HepG2 (cell line): ENCODE measurements around the gene TMEM131. TPM values are rescaled to one million over a fixed set of nuclear protein-coding genes. Genes with fewer than 3 reads are reported as not detected.

Experiments
- CEBPB ChIP-seq: IDR thresholded peaks from 2 replicates; pipeline ENCODE4 v1.6.1; 2011; ENCODE audit warnings: low read depth, low read length, improper control_type of control experiment, borderline replicate concordance
- ETV5 ChIP-seq: IDR thresholded peaks from 2 replicates; pipeline ENCODE4 v1.6.1; 2018; ENCODE audit warnings: missing biosample characterization, missing genetic modification reagents, inconsistent platforms, borderline replicate concordance
- HNRNPH1 ChIP-seq: fragments of 200-400 bp; formaldehyde crosslinking; optimal IDR thresholded peaks from 2 replicates; pipeline ENCODE3; 2017; ENCODE audit warnings: mild to moderate bottlenecking, low read depth, low read length
- NR2F2 ChIP-seq: IDR thresholded peaks from 2 replicates; pipeline ENCODE4 v1.6.1; 2012; ENCODE audit warnings: low read depth, inconsistent platforms, borderline replicate concordance
- PHF8 ChIP-seq: sonication (generic); formaldehyde crosslinking; IDR thresholded peaks from 2 replicates; pipeline ENCODE4 v1.5.0; 2020; ENCODE audit warnings: missing genetic modification reagents
- TSC22D2 ChIP-seq: sonication (generic); formaldehyde crosslinking; IDR thresholded peaks from 2 replicates; pipeline ENCODE4 v1.5.1; 2020; ENCODE audit warnings: missing genetic modification reagents, mild to moderate bottlenecking, borderline replicate concordance
- ZNF678 ChIP-seq: sonication (generic); formaldehyde crosslinking; IDR thresholded peaks from 2 replicates; pipeline ENCODE4 v1.4.0; 2020; ENCODE audit warnings: mild to moderate bottlenecking, missing genetic modification reagents
- polyA plus RNA-seq, 8 experiments: library from polyadenylated mRNA; depleted of rRNA in 3 of 8; stranded (reverse) in 7 of 8; unstranded in 1 of 8; fragments of >200 nt; fragmentation: Illumina TruSeq in 4 of 8; extraction: Trizol in 4 of 8; gene quantifications; 2 replicates each; pipeline versions ENCODE4 v1.2.1 to v1.2.3, GENCODE V29; 2011 to 2016; ENCODE audit warnings: low read depth in 4 of 8, missing spikeins in 1 of 8, mixed read lengths in 1 of 8; ENCODE audit not compliant: insufficient read depth in 1 of 8
- total RNA-seq, 5 experiments: library from RNA; depleted of rRNA; stranded (reverse); fragments of >200 nt; fragmentation: Illumina TruSeq; extraction: Trizol; gene quantifications; 2 replicates each; pipeline ENCODE4 v1.2.3, GENCODE V29; 2016; ENCODE audit warnings: low read depth in 1 of 5
- TF ChIP-seq, protein P1 (sequence below): sonication (generic); formaldehyde crosslinking; IDR thresholded peaks from 2 replicates; pipeline ENCODE4 v1.5.0; 2020; ENCODE audit warnings: mild to moderate bottlenecking, missing genetic modification reagents, borderline replicate concordance
- TF ChIP-seq, protein P2 (sequence below): IDR thresholded peaks from 2 replicates; pipeline ENCODE4 v1.6.1; 2016

Gene TMEM131
- total and polyA plus RNA-seq, 2 of the 13 experiments (the other 11 are each of a cell fraction or from before 2014, with no cell fraction given): 17.9 to 19.5 TPM

DNA sequence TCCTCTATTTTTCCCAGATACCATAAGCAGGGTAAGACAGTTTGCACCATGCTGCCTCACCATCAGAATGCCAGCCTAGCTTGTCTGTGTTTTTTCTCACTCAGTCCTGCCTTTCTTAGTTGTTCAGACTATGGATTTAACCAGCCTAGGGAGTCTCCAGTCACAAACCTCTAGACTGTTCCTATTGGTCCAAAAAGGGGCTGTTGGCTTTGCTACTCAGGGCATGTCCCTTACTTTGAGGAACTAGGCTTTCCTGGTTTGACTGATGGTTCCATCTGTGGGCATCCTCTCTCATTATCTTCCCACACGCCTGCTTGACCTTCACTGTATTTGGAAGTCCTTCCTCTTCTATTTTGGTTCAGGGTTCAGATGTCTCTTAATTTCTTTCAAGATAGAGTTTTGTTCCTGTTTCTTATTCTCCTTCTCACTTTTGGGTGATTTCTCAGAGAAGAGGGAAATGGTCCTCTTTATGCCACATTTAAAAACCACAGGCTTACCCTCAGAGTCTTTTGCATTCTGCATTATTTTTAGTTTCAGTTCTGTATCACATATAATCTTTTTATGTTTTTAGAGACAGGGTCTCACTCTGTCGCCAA, 31.3 kb upstream of the TMEM131 start (continued):
- TF ChIP-seq, protein P1, sequence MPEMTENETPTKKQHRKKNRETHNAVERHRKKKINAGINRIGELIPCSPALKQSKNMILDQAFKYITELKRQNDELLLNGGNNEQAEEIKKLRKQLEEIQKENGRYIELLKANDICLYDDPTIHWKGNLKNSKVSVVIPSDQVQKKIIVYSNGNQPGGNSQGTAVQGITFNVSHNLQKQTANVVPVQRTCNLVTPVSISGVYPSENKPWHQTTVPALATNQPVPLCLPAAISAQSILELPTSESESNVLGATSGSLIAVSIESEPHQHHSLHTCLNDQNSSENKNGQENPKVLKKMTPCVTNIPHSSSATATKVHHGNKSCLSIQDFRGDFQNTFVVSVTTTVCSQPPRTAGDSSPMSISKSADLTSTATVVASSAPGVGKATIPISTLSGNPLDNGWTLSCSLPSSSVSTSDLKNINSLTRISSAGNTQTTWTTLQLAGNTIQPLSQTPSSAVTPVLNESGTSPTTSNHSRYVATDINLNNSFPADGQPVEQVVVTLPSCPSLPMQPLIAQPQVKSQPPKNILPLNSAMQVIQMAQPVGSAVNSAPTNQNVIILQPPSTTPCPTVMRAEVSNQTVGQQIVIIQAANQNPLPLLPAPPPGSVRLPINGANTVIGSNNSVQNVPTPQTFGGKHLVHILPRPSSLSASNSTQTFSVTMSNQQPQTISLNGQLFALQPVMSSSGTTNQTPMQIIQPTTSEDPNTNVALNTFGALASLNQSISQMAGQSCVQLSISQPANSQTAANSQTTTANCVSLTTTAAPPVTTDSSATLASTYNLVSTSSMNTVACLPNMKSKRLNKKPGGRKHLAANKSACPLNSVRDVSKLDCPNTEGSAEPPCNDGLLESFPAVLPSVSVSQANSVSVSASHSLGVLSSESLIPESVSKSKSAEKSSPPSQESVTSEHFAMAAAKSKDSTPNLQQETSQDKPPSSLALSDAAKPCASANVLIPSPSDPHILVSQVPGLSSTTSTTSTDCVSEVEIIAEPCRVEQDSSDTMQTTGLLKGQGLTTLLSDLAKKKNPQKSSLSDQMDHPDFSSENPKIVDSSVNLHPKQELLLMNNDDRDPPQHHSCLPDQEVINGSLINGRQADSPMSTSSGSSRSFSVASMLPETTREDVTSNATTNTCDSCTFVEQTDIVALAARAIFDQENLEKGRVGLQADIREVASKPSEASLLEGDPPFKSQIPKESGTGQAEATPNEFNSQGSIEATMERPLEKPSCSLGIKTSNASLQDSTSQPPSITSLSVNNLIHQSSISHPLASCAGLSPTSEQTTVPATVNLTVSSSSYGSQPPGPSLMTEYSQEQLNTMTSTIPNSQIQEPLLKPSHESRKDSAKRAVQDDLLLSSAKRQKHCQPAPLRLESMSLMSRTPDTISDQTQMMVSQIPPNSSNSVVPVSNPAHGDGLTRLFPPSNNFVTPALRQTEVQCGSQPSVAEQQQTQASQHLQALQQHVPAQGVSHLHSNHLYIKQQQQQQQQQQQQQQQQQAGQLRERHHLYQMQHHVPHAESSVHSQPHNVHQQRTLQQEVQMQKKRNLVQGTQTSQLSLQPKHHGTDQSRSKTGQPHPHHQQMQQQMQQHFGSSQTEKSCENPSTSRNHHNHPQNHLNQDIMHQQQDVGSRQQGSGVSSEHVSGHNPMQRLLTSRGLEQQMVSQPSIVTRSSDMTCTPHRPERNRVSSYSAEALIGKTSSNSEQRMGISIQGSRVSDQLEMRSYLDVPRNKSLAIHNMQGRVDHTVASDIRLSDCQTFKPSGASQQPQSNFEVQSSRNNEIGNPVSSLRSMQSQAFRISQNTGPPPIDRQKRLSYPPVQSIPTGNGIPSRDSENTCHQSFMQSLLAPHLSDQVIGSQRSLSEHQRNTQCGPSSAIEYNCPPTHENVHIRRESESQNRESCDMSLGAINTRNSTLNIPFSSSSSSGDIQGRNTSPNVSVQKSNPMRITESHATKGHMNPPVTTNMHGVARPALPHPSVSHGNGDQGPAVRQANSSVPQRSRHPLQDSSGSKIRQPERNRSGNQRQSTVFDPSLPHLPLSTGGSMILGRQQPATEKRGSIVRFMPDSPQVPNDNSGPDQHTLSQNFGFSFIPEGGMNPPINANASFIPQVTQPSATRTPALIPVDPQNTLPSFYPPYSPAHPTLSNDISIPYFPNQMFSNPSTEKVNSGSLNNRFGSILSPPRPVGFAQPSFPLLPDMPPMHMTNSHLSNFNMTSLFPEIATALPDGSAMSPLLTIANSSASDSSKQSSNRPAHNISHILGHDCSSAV (CRISPR knock-in tag): no peak
- TF ChIP-seq ETV5: no peak
- no peak for TF ChIP-seq PHF8 (CRISPR knock-in tag)
- no peak for TF ChIP-seq ZNF678
- TF ChIP-seq NR2F2: no peak
- TF ChIP-seq CEBPB: no peak
- no peak for TF ChIP-seq HNRNPH1
- no peak for TF ChIP-seq TSC22D2
- TF ChIP-seq, protein P2, sequence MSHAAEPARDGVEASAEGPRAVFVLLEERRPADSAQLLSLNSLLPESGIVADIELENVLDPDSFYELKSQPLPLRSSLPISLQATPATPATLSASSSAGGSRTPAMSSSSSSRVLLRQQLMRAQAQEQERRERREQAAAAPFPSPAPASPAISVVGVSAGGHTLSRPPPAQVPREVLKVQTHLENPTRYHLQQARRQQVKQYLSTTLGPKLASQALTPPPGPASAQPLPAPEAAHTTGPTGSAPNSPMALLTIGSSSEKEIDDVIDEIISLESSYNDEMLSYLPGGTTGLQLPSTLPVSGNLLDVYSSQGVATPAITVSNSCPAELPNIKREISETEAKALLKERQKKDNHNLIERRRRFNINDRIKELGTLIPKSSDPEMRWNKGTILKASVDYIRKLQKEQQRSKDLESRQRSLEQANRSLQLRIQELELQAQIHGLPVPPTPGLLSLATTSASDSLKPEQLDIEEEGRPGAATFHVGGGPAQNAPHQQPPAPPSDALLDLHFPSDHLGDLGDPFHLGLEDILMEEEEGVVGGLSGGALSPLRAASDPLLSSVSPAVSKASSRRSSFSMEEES (CRISPR knock-in tag): no peak
